Measurements from ENCODE around the gene ZSCAN25. TPM values are rescaled to one million over a fixed set of nuclear protein-coding genes. Genes with fewer than 3 reads are reported as not detected.

The ZSCAN25 gene
- total RNA-seq, 6 experiments from 2014 or later: 4.5 to 7.4 (median 6.0) TPM

DNA sequence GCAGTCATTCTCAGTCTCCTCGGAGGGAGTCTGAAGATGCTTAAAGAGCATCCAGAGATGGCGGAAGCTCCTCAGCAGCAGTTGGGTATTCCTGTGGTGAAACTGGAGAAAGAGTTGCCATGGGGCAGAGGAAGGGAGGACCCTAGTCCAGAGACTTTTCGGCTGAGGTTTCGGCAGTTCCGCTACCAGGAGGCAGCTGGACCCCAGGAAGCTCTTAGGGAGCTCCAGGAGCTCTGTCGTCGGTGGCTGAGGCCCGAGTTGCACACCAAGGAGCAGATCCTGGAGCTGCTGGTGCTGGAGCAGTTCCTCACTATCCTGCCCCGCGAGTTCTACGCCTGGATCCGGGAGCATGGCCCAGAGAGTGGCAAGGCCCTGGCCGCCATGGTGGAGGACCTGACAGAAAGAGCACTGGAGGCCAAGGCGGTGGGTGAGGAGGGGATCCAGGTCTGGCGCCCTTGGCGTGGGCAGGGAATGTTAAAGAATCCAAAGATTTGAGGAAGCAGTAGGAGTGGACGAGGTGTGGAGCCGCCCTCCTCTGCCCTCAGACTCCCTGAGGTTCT, 2.9 kb downstream of the ZSCAN25 start:
- TF ChIP-seq, protein P1, sequence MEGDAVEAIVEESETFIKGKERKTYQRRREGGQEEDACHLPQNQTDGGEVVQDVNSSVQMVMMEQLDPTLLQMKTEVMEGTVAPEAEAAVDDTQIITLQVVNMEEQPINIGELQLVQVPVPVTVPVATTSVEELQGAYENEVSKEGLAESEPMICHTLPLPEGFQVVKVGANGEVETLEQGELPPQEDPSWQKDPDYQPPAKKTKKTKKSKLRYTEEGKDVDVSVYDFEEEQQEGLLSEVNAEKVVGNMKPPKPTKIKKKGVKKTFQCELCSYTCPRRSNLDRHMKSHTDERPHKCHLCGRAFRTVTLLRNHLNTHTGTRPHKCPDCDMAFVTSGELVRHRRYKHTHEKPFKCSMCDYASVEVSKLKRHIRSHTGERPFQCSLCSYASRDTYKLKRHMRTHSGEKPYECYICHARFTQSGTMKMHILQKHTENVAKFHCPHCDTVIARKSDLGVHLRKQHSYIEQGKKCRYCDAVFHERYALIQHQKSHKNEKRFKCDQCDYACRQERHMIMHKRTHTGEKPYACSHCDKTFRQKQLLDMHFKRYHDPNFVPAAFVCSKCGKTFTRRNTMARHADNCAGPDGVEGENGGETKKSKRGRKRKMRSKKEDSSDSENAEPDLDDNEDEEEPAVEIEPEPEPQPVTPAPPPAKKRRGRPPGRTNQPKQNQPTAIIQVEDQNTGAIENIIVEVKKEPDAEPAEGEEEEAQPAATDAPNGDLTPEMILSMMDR (IDR thresholded peaks at IDR 0.05): no peak
- no peak for TF ChIP-seq POLR2A (IDR thresholded peaks at IDR 0.05)
- Histone ChIP-seq H3K9me3 (no peaks in the 10 kb centered on the region), H3K4me1 (peaks cover 0 to 13% (median 6%) of the 10 kb centered on the region in 4 donors), H3K27ac (no peak overlapping the region), H3K36me3 (peaks cover 10 to 63% (median 34%) of the 10 kb centered on the region in 4 donors), H3K4me3 (no peak overlapping the region), H3K27me3 (no peaks in the 10 kb centered on the region)
- DNase-seq: no peak
- intact Hi-C loops (cut with DNase I): no loop called here
- ATAC-seq: no peak
- WGBS (ENCODE audit: insufficient coverage, low coverage, low lambda C conversion rate, missing lambda C conversion rate): 92% methylated on average over 5 of the region's 18 CpGs

DNA sequence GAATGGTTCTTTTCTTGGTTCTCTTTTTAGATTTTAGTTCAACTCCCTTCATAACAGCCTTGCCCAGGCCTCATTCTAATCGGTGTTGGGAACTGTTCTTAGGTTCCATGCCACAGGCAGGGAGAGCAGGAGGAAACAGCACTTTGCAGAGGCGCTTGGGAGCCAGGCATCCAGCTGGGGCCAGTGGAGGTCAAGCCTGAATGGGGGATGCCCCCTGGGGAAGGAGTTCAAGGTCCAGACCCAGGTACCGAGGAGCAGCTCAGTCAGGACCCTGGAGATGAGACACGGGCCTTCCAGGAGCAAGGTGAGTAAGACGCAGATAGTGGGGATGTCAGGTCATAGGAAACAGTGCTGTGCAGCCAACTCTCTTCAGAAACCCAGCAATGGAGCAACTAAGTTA, 4.5 kb downstream of the ZSCAN25 start:
- H3K36me3 ChIP-seq: peaks cover 10 to 79% (median 43%) of the 10 kb centered on the region in 4 donors
- DNase-seq (no peak), ATAC-seq (no peak)
- peaks cover 0 to 12% (median 4%) of the 10 kb centered on the region in 4 donors for H3K4me1 ChIP-seq
- H3K4me3 ChIP-seq: no peak overlapping the region
- H3K27ac ChIP-seq: no peak overlapping the region
- no peaks in the 10 kb centered on the region for H3K27me3 ChIP-seq
- WGBS (ENCODE audit: insufficient coverage, low coverage, low lambda C conversion rate, missing lambda C conversion rate): 97% methylated on average over 5 of the region's 5 CpGs
- TF ChIP-seq POLR2A (IDR thresholded peaks at IDR 0.05): no peak
- TF ChIP-seq, protein P1 (IDR thresholded peaks at IDR 0.05): no peak
- H3K9me3 ChIP-seq: no peaks in the 10 kb centered on the region
- intact Hi-C loops (cut with DNase I): no loop called here

DNA sequence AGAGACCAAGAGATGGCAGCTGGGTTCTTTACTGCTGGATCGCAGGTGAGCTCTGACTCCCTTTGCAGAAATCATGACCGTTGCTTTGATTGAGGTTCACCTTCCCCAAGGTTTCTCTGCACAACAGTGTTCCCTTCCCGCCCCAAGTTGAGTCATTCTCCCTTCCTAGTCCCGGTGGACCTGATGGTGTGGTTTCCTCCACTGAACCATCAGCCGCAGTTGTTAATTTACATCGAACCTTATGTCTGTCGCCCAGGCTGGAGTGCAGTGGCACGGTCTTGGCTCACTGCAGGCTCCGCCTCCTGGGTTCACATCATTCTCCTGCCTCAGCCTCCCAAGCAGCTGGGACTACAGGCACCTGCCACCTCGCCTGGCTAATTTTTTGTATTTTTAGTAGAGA, 5.8 kb downstream of the ZSCAN25 start:
- Histone ChIP-seq H3K9me3 (no peaks in the 10 kb centered on the region), H3K36me3 (peaks cover 10 to 92% (median 48%) of the 10 kb centered on the region in 4 donors), H3K27ac (no peak overlapping the region), H3K4me3 (no peak overlapping the region), H3K4me1 (peaks cover 0 to 8% (median 3%) of the 10 kb centered on the region in 4 donors), H3K27me3 (no peaks in the 10 kb centered on the region)
- no peak for DNase-seq
- TF ChIP-seq, protein P1 (IDR thresholded peaks at IDR 0.05): no peak
- TF ChIP-seq POLR2A (IDR thresholded peaks at IDR 0.05): no peak
- ATAC-seq: no peak
- 89% methylated on average over 6 of the region's 10 CpGs for WGBS (ENCODE audit: insufficient coverage, low coverage, low lambda C conversion rate, missing lambda C conversion rate)
- intact Hi-C loops (cut with DNase I): no loop called here

DNA sequence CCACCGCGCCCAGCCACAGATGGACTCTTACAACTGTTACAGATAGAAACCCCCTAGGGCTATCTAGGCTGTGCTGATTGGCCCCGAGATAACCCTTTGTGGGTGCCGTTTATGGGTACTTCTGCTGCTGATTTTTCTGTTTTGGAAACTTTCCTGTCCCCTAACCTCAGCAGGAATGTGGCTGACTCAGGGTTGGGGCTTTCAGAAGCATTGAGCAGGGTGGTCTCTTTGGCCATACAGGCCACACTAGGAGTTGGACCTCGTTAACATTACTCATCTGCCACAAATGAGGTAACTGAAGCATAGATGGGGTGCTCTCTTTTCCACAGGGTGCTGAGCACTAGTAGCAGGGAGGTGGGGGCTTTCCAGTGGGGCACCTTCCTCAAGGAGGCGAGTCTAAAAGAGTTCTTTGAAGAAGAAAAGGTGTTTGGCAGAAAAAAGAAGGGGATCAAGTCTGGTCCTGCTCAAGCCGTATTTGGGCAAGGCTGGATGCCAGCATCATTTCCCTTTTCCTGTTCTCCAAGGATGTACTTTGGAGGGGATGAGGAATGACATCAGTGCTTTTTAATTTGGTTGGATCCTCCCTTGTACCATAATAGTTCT, 6.4 kb downstream of the ZSCAN25 start:
- Histone ChIP-seq H3K4me1 (peaks cover 0 to 2% (median 0%) of the 10 kb centered on the region in 4 donors), H3K36me3 (peaks cover 10 to 96% (median 51%) of the 10 kb centered on the region in 4 donors), H3K9me3 (no peaks in the 10 kb centered on the region), H3K27me3 (no peaks in the 10 kb centered on the region), H3K4me3 (no peak overlapping the region), H3K27ac (no peak overlapping the region)
- 76% methylated on average over 5 of the region's 7 CpGs for WGBS (ENCODE audit: insufficient coverage, low coverage, low lambda C conversion rate, missing lambda C conversion rate)
- intact Hi-C loops (cut with DNase I): no loop called here
- TF ChIP-seq POLR2A (IDR thresholded peaks at IDR 0.05): no peak
- TF ChIP-seq, protein P1 (IDR thresholded peaks at IDR 0.05): no peak
- DNase-seq (no peak), ATAC-seq (no peak)

All from right lobe of liver (tissue), 6 donors.